C4-2B (cell line): Measurements from ENCODE around the gene CTSW.

ENCODE experiments used
- CTCF ChIP-seq: fragments of 450-650 bp; conservative IDR thresholded peaks from 2 replicates; pipeline ENCODE4 v1.5.1; 2017; ENCODE audit warnings: mild to moderate bottlenecking
- ZFX ChIP-seq: fragments of 450-650 bp; IDR thresholded peaks from 2 replicates; pipeline ENCODE4 v1.6.1; 2017

GRCh38 chr11:65921033-65921555, 41.5 kb downstream of the CTSW start:
- TF ChIP-seq CTCF (no peak), ZFX (no peak)
